ENCODE data around the gene MMAB. TPM values are rescaled to one million over a fixed set of nuclear protein-coding genes. Genes with fewer than 3 reads are reported as not detected.

MMAB gene
- total and polyA plus RNA-seq, 4 donors, result 47.1 to 101 (median 77.1) TPM

DNA sequence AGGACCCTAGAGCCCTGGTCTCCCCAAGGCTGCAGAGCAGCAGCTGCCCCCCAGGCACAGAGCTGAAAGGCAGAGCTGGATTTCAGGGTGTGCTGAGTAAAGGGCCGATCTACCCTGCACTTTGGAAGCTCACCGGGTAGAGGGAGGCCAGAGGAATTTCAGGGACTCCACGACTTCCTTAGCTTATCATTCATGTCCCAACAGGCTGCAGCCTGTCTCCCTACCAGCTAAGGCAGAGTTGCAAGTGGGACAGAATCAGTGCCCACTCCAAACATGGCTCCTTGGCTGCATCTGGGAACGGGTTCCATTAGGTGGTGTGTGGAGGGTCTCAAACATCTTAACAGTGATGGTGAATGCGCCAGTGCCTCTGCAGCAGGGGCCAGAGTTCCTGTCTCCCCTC is 27.5 kb downstream of the MMAB start:
- Histone ChIP-seq H3K9ac (ENCODE audit: low read depth in 1 of 2, low read length in 2 of 2) (no peak overlapping the region), H3K4me1 (ENCODE audit: control insufficient read depth in 4 of 4, insufficient read depth in 4 of 4, low read length in 3 of 4) (peaks cover 0 to 3% (median 0%) of the 10 kb centered on the region in 4 donors)

DNA sequence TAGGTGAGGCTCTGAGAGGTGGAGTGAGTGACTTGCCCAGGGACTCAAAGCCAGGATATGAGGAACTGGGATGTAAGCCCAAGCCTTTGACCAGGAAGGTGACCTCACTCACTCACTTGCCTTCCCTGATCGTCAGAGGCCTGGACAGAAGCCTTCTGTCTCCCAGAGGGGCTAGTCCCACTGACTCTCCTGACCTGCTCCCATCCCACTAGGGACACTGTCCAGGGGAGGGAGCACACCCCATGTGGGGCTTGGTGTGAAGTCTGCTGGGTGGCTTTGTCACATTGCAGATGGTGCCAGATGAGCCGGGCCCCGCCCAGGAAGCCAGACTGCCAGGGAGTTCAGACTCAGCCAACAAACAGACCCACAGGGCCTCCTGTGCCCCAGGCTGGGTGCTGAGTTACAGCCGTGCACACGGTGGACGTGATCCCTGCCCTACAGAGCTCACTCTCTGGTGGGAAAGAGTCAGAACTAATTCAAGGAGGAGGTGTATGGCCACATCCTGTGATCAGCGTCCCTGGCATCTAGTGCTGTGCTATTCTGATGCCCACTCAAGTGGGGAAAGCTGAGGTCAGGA is 28.3 kb downstream of the MMAB start:
- H3K27ac ChIP-seq (ENCODE audit: low read depth in 1 of 2, low read length in 2 of 2), result no peak overlapping the region
- no peak for DNase-seq (ENCODE audit: low spot score)
- no peak for TF ChIP-seq EGR1 (IDR thresholded peaks at IDR 0.05; ENCODE audit: low read depth in 2 of 2)
- TF ChIP-seq, protein P1, sequence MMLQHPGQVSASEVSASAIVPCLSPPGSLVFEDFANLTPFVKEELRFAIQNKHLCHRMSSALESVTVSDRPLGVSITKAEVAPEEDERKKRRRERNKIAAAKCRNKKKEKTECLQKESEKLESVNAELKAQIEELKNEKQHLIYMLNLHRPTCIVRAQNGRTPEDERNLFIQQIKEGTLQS (IDR thresholded peaks at IDR 0.05), result no peak
- TF ChIP-seq, protein P2, sequence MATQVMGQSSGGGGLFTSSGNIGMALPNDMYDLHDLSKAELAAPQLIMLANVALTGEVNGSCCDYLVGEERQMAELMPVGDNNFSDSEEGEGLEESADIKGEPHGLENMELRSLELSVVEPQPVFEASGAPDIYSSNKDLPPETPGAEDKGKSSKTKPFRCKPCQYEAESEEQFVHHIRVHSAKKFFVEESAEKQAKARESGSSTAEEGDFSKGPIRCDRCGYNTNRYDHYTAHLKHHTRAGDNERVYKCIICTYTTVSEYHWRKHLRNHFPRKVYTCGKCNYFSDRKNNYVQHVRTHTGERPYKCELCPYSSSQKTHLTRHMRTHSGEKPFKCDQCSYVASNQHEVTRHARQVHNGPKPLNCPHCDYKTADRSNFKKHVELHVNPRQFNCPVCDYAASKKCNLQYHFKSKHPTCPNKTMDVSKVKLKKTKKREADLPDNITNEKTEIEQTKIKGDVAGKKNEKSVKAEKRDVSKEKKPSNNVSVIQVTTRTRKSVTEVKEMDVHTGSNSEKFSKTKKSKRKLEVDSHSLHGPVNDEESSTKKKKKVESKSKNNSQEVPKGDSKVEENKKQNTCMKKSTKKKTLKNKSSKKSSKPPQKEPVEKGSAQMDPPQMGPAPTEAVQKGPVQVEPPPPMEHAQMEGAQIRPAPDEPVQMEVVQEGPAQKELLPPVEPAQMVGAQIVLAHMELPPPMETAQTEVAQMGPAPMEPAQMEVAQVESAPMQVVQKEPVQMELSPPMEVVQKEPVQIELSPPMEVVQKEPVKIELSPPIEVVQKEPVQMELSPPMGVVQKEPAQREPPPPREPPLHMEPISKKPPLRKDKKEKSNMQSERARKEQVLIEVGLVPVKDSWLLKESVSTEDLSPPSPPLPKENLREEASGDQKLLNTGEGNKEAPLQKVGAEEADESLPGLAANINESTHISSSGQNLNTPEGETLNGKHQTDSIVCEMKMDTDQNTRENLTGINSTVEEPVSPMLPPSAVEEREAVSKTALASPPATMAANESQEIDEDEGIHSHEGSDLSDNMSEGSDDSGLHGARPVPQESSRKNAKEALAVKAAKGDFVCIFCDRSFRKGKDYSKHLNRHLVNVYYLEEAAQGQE (IDR thresholded peaks at IDR 0.05), result no peak
- TF ChIP-seq FOXA1 (IDR thresholded peaks at IDR 0.05), result no peak
- peaks cover 0 to 3% (median 0%) of the 10 kb centered on the region in 4 donors for H3K4me1 ChIP-seq (ENCODE audit: control insufficient read depth in 4 of 4, insufficient read depth in 4 of 4, low read length in 3 of 4)
- no peaks in the 10 kb centered on the region for H3K36me3 ChIP-seq (ENCODE audit: control insufficient read depth in 4 of 4, insufficient read depth in 3 of 4, low read depth in 1 of 4, low read length in 3 of 4)
- WGBS, result 63% methylated on average over 7 of the region's 7 CpGs
- no peak overlapping the region for H3K4me3 ChIP-seq (ENCODE audit: low read depth in 1 of 3, low read length in 3 of 3)
- peaks cover 0 to 4% (median 0%) of the 10 kb centered on the region in 4 donors for H3K27me3 ChIP-seq (ENCODE audit: control insufficient read depth in 4 of 4, insufficient read depth in 4 of 4, low read length in 3 of 4)
- no peaks in the 10 kb centered on the region for H3K9me3 ChIP-seq (ENCODE audit: control insufficient read depth in 4 of 4, low read length in 3 of 4)
- no peak overlapping the region for H3K9ac ChIP-seq (ENCODE audit: low read depth in 1 of 2, low read length in 2 of 2)

More for the DNA sequence above, 27.5 kb downstream of the MMAB start:
- Histone ChIP-seq H3K27me3 (ENCODE audit: control insufficient read depth in 4 of 4, insufficient read depth in 4 of 4, low read length in 3 of 4) (peaks cover 0 to 4% (median 0%) of the 10 kb centered on the region in 4 donors), H3K36me3 (ENCODE audit: control insufficient read depth in 4 of 4, insufficient read depth in 3 of 4, low read depth in 1 of 4, low read length in 3 of 4) (no peaks in the 10 kb centered on the region), H3K9me3 (ENCODE audit: control insufficient read depth in 4 of 4, low read length in 3 of 4) (no peaks in the 10 kb centered on the region), H3K27ac (ENCODE audit: low read depth in 1 of 2, low read length in 2 of 2) (no peak overlapping the region), H3K4me3 (ENCODE audit: low read depth in 1 of 3, low read length in 3 of 3) (no peak overlapping the region)
- DNase-seq (ENCODE audit: low spot score), result no peak
- 75% methylated on average over 5 of the region's 5 CpGs for WGBS
- TF ChIP-seq SP1 (IDR thresholded peaks at IDR 0.05) (no peak), RAD21 (IDR thresholded peaks at IDR 0.05) (no peak), EGR1 (IDR thresholded peaks at IDR 0.05; ENCODE audit: low read depth in 2 of 2) (no peak), HNF4G (IDR thresholded peaks at IDR 0.05) (no peak)
- TF ChIP-seq, protein P2 (IDR thresholded peaks at IDR 0.05), result no peak
- TF ChIP-seq, protein P3, sequence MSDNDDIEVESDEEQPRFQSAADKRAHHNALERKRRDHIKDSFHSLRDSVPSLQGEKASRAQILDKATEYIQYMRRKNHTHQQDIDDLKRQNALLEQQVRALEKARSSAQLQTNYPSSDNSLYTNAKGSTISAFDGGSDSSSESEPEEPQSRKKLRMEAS (IDR thresholded peaks at IDR 0.05), result no peak
- TF ChIP-seq, protein P1 (IDR thresholded peaks at IDR 0.05), result no peak
